NCI-H748 (cell line): ENCODE data around the gene INPP4B.

ENCODE experiments used
- DNase-seq: peaks from one replicate; lab custom pipeline; 2025; ENCODE audit not compliant: unreplicated experiment; lab: John Stamatoyannopoulos, UW

INPP4B gene

DNA sequence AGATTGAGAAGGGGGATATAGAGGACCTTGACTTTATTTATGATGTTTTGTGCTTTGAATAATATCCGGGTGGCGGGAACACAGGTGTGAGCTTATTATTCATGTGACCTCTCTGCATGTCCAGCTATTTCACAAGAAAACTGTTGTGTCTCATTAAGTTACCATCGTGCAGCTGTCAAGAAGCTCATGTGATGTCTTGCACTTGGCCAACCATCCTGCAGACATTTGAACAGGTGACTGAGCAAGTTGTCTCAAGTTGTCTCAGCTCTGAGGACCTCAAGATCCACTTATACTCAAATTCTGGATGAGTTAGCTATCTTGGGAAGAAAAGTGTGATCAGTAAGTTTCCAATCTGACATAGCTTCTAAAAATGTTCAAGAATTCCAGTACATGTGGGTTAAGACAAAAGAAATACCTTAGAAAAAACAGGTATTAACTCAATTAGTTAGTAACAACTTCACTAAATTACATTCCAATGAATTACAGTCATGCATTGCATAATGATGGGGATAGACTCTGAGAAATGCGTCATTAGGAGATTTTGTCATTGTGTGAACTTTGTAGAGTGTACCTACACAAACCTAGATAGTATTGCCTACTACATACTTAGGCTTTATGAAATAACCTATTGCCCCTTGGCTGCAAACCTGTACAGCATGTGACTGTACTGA is 462.2 kb downstream of the INPP4B start:
- DNase-seq: no peak

- no peak for DNase-seq
These were observed 462.7 kb downstream of the INPP4B start for GRCh38 chr4:142383354-142383753.

DNA sequence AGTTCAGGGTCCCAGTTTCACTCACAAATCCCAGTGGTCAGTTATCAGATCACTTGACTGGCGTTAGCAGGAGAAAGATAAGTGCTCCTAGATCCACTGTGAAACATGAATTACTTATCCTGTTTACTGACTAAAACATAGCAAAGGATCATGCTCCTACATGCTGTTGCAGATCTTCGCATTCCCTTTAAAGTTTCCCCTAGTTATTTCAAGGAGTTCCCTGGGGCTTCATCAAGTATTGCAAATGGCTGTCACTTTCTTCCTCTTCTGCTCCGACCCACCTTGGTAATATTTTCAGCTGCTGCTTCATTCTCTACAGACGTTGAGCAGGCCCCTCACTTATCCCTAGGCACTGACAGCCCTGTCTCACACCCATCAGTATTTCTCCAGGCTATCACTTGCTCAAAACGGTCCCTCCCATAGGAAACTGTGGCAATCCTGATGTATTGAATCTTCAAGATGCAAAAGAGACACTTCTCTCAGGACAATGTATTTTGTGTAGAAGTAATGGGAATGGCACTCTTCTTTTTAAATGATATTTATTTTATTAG is 466.0 kb downstream of the INPP4B start:
- no peak for DNase-seq

- DNase-seq: no peak
These were observed 466.6 kb downstream of the INPP4B start for GRCh38 chr4:142379277-142380051.

DNA sequence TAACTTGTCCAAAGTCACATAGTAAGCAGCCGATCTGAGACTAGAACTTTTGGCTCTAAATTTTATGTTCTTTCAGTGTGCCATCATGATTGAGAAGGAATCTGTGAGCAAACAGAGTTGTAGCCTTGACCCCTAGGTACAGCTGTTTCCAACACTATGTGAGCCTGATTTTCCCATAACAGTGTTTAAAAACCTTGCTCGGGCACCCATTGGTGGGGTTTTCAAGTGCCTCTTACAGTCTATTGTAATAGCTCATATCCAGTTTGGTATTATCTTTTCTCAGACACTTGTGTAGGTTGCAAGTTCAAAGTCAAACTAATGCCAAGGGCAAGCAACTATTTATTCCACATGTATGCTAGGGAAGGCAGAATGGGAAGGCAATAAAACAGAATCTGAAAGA is 467.9 kb downstream of the INPP4B start:
- DNase-seq: no peak

DNA sequence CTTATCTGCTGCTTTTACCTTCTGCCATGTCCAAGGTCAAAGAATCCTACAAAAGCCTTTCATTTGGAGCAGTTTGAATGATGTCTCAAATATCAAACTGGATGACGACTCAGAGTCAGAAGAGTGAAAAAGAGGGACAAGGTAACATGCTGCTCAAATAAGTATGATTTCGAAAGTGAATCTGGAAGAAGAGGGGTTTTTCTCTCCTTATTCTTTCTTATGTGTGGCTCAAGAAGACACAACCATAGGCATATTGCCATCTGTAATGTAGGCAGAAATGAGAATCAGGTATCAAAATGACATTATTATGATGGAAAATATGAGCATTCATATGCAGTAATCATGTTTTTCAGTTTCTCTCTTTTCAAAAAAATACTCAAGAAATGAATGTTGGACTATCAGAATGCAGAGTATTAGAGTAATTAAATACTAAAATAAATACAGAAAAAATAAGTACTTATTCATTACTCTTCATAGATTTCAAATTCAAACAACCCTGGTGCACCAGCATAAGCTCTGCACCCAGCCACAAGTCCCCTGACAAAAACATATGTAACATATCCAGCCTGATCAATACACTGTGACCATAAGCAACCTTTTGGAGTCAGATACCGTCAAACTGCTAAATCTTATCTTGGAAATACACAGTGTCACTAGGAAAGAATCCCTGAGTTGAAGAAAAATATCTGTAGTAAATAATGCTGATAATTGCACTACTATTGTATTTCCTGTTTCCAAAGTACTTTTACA is 468.6 kb downstream of the INPP4B start:
- no peak for DNase-seq

- DNase-seq: no peak
These were observed 469.9 kb downstream of the INPP4B start for GRCh38 chr4:142376204-142376603.

- DNase-seq: no peak
These were observed 472.5 kb downstream of the INPP4B start for GRCh38 chr4:142373610-142374009.

- no peak for DNase-seq
These were observed 473.4 kb downstream of the INPP4B start for GRCh38 chr4:142372530-142373260.

DNA sequence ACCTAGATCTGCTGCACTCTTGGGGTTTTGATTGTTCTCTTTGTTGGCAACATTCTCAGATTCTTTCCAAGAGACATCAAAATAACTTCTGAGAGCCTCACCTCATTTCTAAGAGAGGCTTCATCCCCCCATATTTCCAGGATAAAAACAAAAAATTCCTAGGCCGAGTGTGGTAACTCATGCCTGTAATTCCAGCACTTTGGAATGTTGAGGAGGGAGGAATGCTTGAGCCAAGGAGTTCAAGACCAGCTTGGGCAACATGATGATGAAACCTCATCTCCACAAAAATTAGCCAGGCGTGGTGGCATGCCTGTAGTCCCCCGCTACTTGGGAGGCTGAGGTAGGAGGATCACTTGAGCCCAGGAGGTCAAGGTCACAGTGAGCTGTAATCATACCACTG is 477.0 kb downstream of the INPP4B start:
- DNase-seq: no peak

DNA sequence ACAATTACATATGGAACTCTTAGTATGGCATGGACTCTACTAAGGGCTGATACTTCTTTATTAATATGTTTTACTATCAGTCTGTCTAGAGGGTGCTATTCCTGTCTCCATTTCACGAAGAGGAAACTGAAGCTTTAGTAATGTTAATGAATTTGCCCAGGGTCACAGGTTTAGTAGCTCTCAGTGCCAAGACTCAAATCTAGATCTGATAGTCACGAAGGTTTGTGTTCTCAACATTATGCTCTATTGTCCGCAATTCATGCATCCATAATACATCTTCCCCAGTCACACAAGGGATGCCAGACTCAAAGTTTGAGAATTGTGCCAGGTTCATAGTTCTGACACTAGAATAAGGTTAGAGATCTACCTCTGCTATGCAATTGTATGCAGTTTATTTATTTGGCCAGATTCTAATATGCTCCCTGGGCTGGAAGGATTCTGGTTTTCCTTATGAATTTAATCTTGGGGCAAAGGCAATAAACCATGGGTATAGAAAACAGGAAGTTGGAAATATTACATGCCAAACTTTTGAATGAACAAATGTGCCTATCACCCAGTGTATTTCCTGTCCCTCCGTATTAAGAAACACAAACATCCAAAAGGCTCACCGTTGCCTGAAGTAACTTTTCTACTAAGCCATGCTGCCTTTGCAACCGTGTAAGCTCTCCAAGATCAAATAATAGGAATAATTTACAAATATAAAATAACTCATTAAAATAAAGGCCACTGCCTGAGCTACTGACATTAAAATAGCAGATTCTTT is 478.5 kb downstream of the INPP4B start:
- no peak for DNase-seq

DNA sequence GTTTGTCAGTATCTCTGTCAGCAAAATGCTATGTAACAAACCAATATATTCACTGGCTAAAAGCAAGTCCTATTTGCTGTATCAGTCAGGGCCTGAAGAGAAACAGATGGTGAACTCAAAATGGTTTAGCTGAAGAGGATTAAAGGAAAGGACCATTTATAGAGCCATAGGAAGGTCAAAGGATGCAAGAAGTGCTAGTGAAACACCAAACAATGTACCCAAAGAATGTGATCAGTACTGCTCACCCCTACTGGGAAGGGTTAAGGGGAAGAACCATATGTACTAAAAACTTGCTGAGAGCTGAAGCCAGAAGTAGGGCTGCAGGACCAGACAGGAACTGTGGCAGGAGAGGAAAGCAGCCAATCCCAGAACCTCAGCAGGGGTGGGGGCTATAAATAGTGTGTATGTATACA is 479.3 kb downstream of the INPP4B start:
- DNase-seq: no peak

- DNase-seq: no peak
These were observed 480.7 kb downstream of the INPP4B start for GRCh38 chr4:142365391-142365790.

DNA sequence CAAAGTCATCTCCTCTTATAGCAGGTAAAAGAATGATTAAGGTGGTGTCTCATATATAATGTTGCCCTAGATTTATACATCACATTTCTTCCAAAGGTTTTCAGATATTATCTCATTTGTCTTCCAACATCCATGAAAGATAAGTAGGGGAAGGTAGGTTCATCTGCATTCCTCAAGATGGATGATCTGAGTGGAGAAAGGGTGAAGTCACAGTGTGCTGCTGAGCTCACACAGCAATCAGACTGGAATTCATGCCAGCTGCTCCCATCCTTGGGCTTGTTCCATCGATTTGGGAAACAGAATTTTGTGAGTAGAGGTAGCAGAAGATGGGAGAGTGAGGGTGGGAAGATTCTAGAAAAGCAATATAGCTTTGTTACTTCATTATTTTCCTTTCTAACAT is 482.4 kb downstream of the INPP4B start:
- no peak for DNase-seq

DNA sequence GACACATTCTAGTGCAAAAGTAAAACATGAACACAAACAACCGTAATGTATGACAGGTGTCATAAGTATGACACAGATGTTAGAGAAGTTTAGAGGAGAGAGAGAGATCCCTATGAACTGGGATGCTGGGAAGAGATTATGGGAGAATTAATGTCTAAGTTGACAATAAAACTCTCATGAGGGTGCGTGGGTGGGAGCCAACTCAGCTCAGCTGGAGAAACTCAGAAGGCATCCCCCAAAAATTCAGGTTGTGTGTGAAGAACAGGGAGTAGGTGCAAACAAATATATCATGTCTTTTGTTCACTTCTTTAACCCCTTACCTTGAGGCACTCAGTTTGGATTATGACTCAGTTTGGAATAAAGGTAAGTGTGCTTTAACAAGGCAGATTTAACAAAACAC is 484.1 kb downstream of the INPP4B start:
- no peak for DNase-seq

DNA sequence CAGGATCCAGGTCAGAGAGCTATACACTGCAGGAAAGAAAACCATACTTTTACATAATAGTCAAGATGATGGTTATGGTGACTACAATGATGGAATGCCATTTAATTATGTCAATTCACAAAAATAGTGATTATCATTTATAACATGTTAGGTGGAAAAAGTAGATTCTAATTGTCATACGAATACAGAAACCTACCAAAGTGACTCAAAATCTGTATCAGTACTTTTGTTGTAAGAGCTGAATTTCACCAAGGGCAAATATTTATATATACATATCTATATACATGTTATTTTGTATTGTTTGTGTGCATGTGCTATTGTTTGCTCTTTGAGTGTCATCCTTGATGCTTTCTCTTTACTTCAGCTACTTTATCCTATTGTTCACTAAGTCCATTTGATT is 485.4 kb downstream of the INPP4B start:
- no peak for DNase-seq

DNA sequence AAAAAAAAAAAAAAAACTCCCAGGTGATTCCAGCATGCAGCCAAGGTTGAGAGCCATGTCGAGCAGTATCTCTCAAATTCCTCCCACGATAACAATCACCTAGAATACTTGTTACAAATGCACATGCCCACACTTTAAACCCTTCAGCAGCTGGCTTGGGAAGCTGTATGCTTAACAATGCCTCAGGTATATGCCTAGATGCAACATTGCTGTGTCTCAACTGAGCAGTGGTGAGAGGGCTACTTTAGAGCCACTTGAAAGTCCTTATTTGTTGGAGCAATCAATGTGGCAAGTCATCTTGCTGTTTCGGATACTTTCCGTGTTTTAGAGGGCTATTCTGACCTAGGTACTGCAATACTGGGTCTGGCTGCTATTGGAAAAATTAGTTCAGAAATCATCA is 487.4 kb downstream of the INPP4B start:
- DNase-seq: no peak

- no peak for DNase-seq
These were observed 489.3 kb downstream of the INPP4B start for GRCh38 chr4:142356801-142357200.

GRCh38 chr4:142356118-142356759 is 489.9 kb downstream of the INPP4B start:
- no peak for DNase-seq

- no peak for DNase-seq
These were observed 490.6 kb downstream of the INPP4B start for GRCh38 chr4:142355421-142355930.
